ENCODE results near the gene CEMIP. TPM values are rescaled to one million over a fixed set of nuclear protein-coding genes. Genes with fewer than 3 reads are reported as not detected.

The CEMIP gene
- polyA plus RNA-seq, 1 of the 3 experiments (the other 2 are of a cell fraction) = 27.8 TPM

DNA sequence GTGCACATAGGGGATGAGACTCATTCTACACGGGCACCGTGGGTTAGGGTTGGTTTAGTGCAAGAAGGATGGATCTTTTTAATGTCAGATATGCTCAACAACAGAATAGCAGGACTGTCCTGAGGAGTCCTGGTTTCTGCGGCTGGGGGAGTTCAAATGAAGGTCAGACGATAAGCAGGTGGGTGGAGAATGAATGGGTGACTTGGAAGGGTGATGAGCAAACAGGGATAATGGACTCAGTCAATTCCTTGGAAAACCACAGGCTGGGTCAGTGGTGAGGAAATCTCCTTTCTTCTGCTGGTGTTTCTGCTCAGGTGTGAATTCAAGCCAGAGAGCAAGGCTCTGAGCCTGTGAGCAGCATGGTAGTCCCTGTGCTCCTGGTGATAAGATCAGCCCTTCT, 150.5 kb downstream of the CEMIP start:
- peaks cover 3 to 28% of the 10 kb centered on the region in 2 experiments for H3K36me3 ChIP-seq (replicated peaks in 1 of 2; ENCODE audit: control insufficient read depth in 1 of 2, insufficient read depth in 2 of 2, low read length in 1 of 2)
- peaks cover 0 to 3% of the 10 kb centered on the region in 2 experiments; a peak in 1 of 4 replicates for H3K4me1 ChIP-seq (ENCODE audit: control insufficient read depth in 1 of 2, insufficient read depth in 2 of 2, low read depth in 1 of 2, low read length in 1 of 2)
- CTCF ChIA-PET = no interaction called here
- H3K4me3 ChIP-seq (ENCODE audit: low read depth in 2 of 2, low read length in 1 of 2) = no peak overlapping the region
- H3K27me3 ChIP-seq (ENCODE audit: insufficient read depth) = no peaks in the 10 kb centered on the region
- WGBS (ENCODE audit: low lambda C conversion rate) = 82% methylated on average over 4 of the region's 4 CpGs
- DNase-seq = no peak
- no peaks in the 10 kb centered on the region for H3K79me2 ChIP-seq (ENCODE audit: insufficient read depth)
- no peaks in the 10 kb centered on the region for H3K9me2 ChIP-seq
- POLR2A ChIA-PET = no interaction called here
- no peak for TF ChIP-seq TCF12 (IDR thresholded peaks at IDR 0.05)
- TF ChIP-seq CHD2 (IDR thresholded peaks at IDR 0.05; ENCODE audit: low read length, partially characterized antibody) = no peak
- TF ChIP-seq, protein P1, sequence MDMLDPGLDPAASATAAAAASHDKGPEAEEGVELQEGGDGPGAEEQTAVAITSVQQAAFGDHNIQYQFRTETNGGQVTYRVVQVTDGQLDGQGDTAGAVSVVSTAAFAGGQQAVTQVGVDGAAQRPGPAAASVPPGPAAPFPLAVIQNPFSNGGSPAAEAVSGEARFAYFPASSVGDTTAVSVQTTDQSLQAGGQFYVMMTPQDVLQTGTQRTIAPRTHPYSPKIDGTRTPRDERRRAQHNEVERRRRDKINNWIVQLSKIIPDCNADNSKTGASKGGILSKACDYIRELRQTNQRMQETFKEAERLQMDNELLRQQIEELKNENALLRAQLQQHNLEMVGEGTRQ (IDR thresholded peaks at IDR 0.05; ENCODE audit: borderline replicate concordance, low read depth, low read length) = no peak
- no peak for TF ChIP-seq NFIC (IDR thresholded peaks at IDR 0.05; ENCODE audit: borderline replicate concordance)
- TF ChIP-seq, protein P2, sequence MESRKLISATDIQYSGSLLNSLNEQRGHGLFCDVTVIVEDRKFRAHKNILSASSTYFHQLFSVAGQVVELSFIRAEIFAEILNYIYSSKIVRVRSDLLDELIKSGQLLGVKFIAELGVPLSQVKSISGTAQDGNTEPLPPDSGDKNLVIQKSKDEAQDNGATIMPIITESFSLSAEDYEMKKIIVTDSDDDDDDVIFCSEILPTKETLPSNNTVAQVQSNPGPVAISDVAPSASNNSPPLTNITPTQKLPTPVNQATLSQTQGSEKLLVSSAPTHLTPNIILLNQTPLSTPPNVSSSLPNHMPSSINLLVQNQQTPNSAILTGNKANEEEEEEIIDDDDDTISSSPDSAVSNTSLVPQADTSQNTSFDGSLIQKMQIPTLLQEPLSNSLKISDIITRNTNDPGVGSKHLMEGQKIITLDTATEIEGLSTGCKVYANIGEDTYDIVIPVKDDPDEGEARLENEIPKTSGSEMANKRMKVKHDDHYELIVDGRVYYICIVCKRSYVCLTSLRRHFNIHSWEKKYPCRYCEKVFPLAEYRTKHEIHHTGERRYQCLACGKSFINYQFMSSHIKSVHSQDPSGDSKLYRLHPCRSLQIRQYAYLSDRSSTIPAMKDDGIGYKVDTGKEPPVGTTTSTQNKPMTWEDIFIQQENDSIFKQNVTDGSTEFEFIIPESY (IDR thresholded peaks at IDR 0.05; ENCODE audit: borderline replicate concordance, low read depth) = no peak
- TF ChIP-seq FOSL2 (IDR thresholded peaks at IDR 0.05; ENCODE audit: borderline replicate concordance, low read depth) = no peak
- no peak for TF ChIP-seq JUND (IDR thresholded peaks at IDR 0.05)
- no peak for TF ChIP-seq SIN3A (IDR thresholded peaks at IDR 0.05; ENCODE audit: borderline replicate concordance, low read depth, low read length)
- TF ChIP-seq, protein P3, sequence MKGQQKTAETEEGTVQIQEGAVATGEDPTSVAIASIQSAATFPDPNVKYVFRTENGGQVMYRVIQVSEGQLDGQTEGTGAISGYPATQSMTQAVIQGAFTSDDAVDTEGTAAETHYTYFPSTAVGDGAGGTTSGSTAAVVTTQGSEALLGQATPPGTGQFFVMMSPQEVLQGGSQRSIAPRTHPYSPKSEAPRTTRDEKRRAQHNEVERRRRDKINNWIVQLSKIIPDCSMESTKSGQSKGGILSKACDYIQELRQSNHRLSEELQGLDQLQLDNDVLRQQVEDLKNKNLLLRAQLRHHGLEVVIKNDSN (IDR thresholded peaks at IDR 0.05; ENCODE audit: borderline replicate concordance, low read depth) = no peak
- TF ChIP-seq, protein P4, sequence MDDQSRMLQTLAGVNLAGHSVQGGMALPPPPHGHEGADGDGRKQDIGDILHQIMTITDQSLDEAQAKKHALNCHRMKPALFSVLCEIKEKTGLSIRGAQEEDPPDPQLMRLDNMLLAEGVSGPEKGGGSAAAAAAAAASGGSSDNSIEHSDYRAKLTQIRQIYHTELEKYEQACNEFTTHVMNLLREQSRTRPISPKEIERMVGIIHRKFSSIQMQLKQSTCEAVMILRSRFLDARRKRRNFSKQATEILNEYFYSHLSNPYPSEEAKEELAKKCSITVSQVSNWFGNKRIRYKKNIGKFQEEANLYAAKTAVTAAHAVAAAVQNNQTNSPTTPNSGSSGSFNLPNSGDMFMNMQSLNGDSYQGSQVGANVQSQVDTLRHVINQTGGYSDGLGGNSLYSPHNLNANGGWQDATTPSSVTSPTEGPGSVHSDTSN (IDR thresholded peaks at IDR 0.05) = no peak
- no peak for TF ChIP-seq GABPA (IDR thresholded peaks at IDR 0.05; ENCODE audit: low read depth)
- TF ChIP-seq, protein P5, sequence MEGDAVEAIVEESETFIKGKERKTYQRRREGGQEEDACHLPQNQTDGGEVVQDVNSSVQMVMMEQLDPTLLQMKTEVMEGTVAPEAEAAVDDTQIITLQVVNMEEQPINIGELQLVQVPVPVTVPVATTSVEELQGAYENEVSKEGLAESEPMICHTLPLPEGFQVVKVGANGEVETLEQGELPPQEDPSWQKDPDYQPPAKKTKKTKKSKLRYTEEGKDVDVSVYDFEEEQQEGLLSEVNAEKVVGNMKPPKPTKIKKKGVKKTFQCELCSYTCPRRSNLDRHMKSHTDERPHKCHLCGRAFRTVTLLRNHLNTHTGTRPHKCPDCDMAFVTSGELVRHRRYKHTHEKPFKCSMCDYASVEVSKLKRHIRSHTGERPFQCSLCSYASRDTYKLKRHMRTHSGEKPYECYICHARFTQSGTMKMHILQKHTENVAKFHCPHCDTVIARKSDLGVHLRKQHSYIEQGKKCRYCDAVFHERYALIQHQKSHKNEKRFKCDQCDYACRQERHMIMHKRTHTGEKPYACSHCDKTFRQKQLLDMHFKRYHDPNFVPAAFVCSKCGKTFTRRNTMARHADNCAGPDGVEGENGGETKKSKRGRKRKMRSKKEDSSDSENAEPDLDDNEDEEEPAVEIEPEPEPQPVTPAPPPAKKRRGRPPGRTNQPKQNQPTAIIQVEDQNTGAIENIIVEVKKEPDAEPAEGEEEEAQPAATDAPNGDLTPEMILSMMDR (IDR thresholded peaks at IDR 0.05) = no peak
- no peak for TF ChIP-seq RXRA (IDR thresholded peaks at IDR 0.05; ENCODE audit: borderline replicate concordance, low read depth)
- TF ChIP-seq YY1 (IDR thresholded peaks at IDR 0.05; ENCODE audit: low read depth) = no peak
- TF ChIP-seq TAF1 (IDR thresholded peaks at IDR 0.05; ENCODE audit: borderline replicate concordance, low read depth, low read length) = no peak
- no peak for TF ChIP-seq FOXJ3 (CRISPR knock-in tag; IDR thresholded peaks at IDR 0.05)
- no peak for TF ChIP-seq FOXM1 (IDR thresholded peaks at IDR 0.05; ENCODE audit: low read depth)
- H3K27ac ChIP-seq (ENCODE audit: low read depth in 2 of 2, low read length in 1 of 2) = no peak overlapping the region
- H3K9me3 ChIP-seq = no peaks in the 10 kb centered on the region
- no peak overlapping the region for H3K4me2 ChIP-seq
- H2AFZ ChIP-seq (ENCODE audit: low read depth) = no peak overlapping the region
- peaks cover 3% of the 10 kb centered on the region for H3F3A ChIP-seq (replicated peaks; ENCODE audit: insufficient read depth)
- H4K20me1 ChIP-seq (ENCODE audit: insufficient read depth) = no peaks in the 10 kb centered on the region
- H3K9ac ChIP-seq = no peak overlapping the region
